GM04504 (cell line): ENCODE data around the gene LAT.
"Not testable (repeated sequence)": the region's sequence is repeated elsewhere in the genome, so short reads cannot be mapped to it uniquely, and the experiment has no call there.

ENCODE experiments used
- DNase-seq: peaks from one replicate; pipeline ENCODE4 v3.0.0-alpha.2; 2012; ENCODE audit warnings: low read depth

The LAT gene

GRCh38 chr16:28977703-28978662 is 6.9 kb upstream of the LAT start:
- no peak for DNase-seq

GRCh38 chr16:28980330-28980729 is 4.5 kb upstream of the LAT start:
- DNase-seq = not testable (repeated sequence)

GRCh38 chr16:28980929-28981328 is 3.9 kb upstream of the LAT start:
- no peak for DNase-seq

- DNase-seq = no peak
Measured at GRCh38 chr16:28981517-28981916, 3.3 kb upstream of the LAT start.

GRCh38 chr16:28982418-28982817 is 2.4 kb upstream of the LAT start:
- DNase-seq = no peak

GRCh38 chr16:28982949-28983348 is 1.9 kb upstream of the LAT start:
- no peak for DNase-seq

- no peak for DNase-seq
Measured at GRCh38 chr16:28983644-28984043, 1.2 kb upstream of the LAT start.

GRCh38 chr16:28984091-28984490 is 761 bp upstream of the LAT start:
- DNase-seq = no peak

- DNase-seq = no peak
Measured at GRCh38 chr16:28985211-28986041, 574 bp downstream of the LAT start.

- no peak for DNase-seq
Measured at GRCh38 chr16:28986046-28986445, 1.2 kb downstream of the LAT start.

- DNase-seq = no peak
Measured at GRCh38 chr16:28986492-28986891, 1.6 kb downstream of the LAT start.

- no peak for DNase-seq
Measured at GRCh38 chr16:28987170-28987853, 2.5 kb downstream of the LAT start.

GRCh38 chr16:28989363-28989762 is 4.5 kb downstream of the LAT start:
- DNase-seq = no peak

GRCh38 chr16:28990375-28991040 is 5.7 kb downstream of the LAT start:
- DNase-seq = no peak

GRCh38 chr16:28991687-28992086 is 6.8 kb downstream of the LAT start:
- DNase-seq = no peak

- DNase-seq = no peak
Measured at GRCh38 chr16:28992496-28992895, 7.6 kb downstream of the LAT start.

- no peak for DNase-seq
Measured at GRCh38 chr16:28998837-28999236, 14.0 kb downstream of the LAT start.

- no peak for DNase-seq
Measured at GRCh38 chr16:28999577-28999976, 14.7 kb downstream of the LAT start.

GRCh38 chr16:29000019-29000418 is 15.2 kb downstream of the LAT start:
- DNase-seq = no peak

GRCh38 chr16:29004496-29005139 is 19.8 kb downstream of the LAT start:
- peak; percentile 49 for DNase-seq
